ENCODE results near the gene HS3ST2. TPM values are rescaled to one million over a fixed set of nuclear protein-coding genes. Genes with fewer than 3 reads are reported as not detected.

The HS3ST2 gene
- total RNA-seq, 1 donor: not detected

GRCh38 chr16:22961206-22961605 lies 147.2 kb downstream of the HS3ST2 start:
- TF ChIP-seq, protein P1, sequence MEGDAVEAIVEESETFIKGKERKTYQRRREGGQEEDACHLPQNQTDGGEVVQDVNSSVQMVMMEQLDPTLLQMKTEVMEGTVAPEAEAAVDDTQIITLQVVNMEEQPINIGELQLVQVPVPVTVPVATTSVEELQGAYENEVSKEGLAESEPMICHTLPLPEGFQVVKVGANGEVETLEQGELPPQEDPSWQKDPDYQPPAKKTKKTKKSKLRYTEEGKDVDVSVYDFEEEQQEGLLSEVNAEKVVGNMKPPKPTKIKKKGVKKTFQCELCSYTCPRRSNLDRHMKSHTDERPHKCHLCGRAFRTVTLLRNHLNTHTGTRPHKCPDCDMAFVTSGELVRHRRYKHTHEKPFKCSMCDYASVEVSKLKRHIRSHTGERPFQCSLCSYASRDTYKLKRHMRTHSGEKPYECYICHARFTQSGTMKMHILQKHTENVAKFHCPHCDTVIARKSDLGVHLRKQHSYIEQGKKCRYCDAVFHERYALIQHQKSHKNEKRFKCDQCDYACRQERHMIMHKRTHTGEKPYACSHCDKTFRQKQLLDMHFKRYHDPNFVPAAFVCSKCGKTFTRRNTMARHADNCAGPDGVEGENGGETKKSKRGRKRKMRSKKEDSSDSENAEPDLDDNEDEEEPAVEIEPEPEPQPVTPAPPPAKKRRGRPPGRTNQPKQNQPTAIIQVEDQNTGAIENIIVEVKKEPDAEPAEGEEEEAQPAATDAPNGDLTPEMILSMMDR (IDR thresholded peaks at IDR 0.05; ENCODE audit: insufficient read depth, low read depth, low read length): no peak
- no peak for DNase-seq (ENCODE audit: low read depth)
- H3K4me3 ChIP-seq (ENCODE audit: low read depth, low read length): no peak overlapping the region

DNA sequence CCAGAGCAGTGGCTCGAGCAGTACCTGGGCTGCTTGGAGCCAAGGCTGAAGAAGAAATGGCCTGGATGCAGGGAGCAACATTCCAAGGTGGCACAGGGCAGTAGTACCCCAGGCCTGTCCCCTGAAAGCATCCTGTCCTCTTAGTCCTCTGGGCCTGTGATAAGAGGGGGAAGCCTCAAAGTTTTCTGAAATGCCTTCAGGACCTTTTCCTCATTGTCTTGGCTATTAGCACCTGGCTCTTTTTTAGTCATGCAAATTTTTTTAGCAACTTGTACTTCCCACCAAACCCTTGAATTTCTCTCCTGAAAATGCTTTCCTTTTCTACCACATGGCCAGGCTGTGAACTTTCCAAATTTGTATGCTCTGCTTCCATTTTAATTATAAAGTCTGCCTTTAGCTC lies 148.9 kb downstream of the HS3ST2 start:
- no peak overlapping the region for H3K4me3 ChIP-seq (ENCODE audit: low read depth, low read length)
- TF ChIP-seq, protein P1 (IDR thresholded peaks at IDR 0.05; ENCODE audit: insufficient read depth, low read depth, low read length): no peak
- no peak for DNase-seq (ENCODE audit: low read depth)

All from fibroblast of villous mesenchyme (primary cell).